GM18951 (cell line): ENCODE data around the gene EPS8.

Source experiments
- POLR2A ChIP-seq: IDR thresholded peaks from 4 replicates; pipeline ENCODE4 v1.6.1; 2011; ENCODE audit warnings: mild to moderate bottlenecking; ENCODE audit not compliant: insufficient read length, insufficient read depth; ENCODE audit errors: extremely low read depth
- in situ Hi-C: fragments of 300-500 bp; cut with MboI; formaldehyde crosslinking; loops from one replicate; pipeline ENCODE4 v1.12.0; 2022; ENCODE audit warnings: low sequenced_read_pairs, mixed read lengths, inconsistent platforms; ENCODE audit not compliant: unreplicated experiment

EPS8 gene

GRCh38 chr12:15712823-15713660 lies 76.1 kb downstream of the EPS8 start:
- in situ Hi-C loops: no loop called here
- TF ChIP-seq POLR2A: no peak

- no peak for TF ChIP-seq POLR2A
- in situ Hi-C loops: no loop called here
Observed at GRCh38 chr12:15712160-15712559, 77.0 kb downstream of the EPS8 start.

- TF ChIP-seq POLR2A: no peak
- in situ Hi-C loops: no loop called here
Observed at GRCh38 chr12:15710860-15711510, 78.2 kb downstream of the EPS8 start.

GRCh38 chr12:15709551-15709950 lies 79.6 kb downstream of the EPS8 start:
- no peak for TF ChIP-seq POLR2A
- in situ Hi-C loops: no loop called here

GRCh38 chr12:15708396-15709076 lies 80.7 kb downstream of the EPS8 start:
- no peak for TF ChIP-seq POLR2A
- in situ Hi-C loops: no loop called here

GRCh38 chr12:15707516-15708199 lies 81.5 kb downstream of the EPS8 start:
- in situ Hi-C loops: no loop called here
- no peak for TF ChIP-seq POLR2A

- TF ChIP-seq POLR2A: no peak
- in situ Hi-C loops: no loop called here
Observed at GRCh38 chr12:15706010-15706676, 83.0 kb downstream of the EPS8 start.

- no peak for TF ChIP-seq POLR2A
- in situ Hi-C loops: no loop called here
Observed at GRCh38 chr12:15705606-15706005, 83.6 kb downstream of the EPS8 start.

- no peak for TF ChIP-seq POLR2A
- in situ Hi-C loops: no loop called here
Observed at GRCh38 chr12:15702276-15702675, 86.9 kb downstream of the EPS8 start.

GRCh38 chr12:15701631-15702156 lies 87.5 kb downstream of the EPS8 start:
- in situ Hi-C loops: no loop called here
- no peak for TF ChIP-seq POLR2A

GRCh38 chr12:15701206-15701605 lies 88.0 kb downstream of the EPS8 start:
- no peak for TF ChIP-seq POLR2A
- in situ Hi-C loops: no loop called here

GRCh38 chr12:15700595-15700994 lies 88.6 kb downstream of the EPS8 start:
- in situ Hi-C loops: no loop called here
- no peak for TF ChIP-seq POLR2A
